Skeletal muscle tissue (tissue), 4 donors: ENCODE results near the gene FLYWCH2. TPM values are rescaled to one million over a fixed set of nuclear protein-coding genes. Genes with fewer than 3 reads are reported as not detected.
"Not testable (repeated sequence)": the region's sequence is repeated elsewhere in the genome, so short reads cannot be mapped to it uniquely, and the experiment has no call there.

Experiments
- H3K27ac ChIP-seq: one replicate; pipeline ENCODE4 v1.7.0; 2013; ENCODE audit warnings: mild to moderate bottlenecking, low read depth, low read length, inconsistent platforms
- H3K27me3 ChIP-seq, 3 donors: one replicate each; pipeline ENCODE4 v1.7.0; 2013; ENCODE audit warnings: low read length in 3 of 3; ENCODE audit not compliant: control insufficient read depth in 3 of 3, insufficient read depth in 3 of 3
- H3K36me3 ChIP-seq, 3 donors: one replicate each; pipeline ENCODE4 v1.7.0; 2013; ENCODE audit warnings: low read length in 3 of 3; ENCODE audit not compliant: control insufficient read depth in 3 of 3, insufficient read depth in 3 of 3
- H3K4me1 ChIP-seq, 3 donors: one replicate each; pipeline ENCODE4 v1.7.0; 2013; ENCODE audit warnings: low read length in 3 of 3, mild to moderate bottlenecking in 3 of 3; ENCODE audit not compliant: control insufficient read depth in 3 of 3, insufficient read depth in 3 of 3
- H3K4me3 ChIP-seq, 3 donors: one replicate each; pipeline ENCODE4 v1.7.0; 2013; ENCODE audit warnings: low read length in 3 of 3
- H3K9ac ChIP-seq, 3 donors: one replicate each; pipeline ENCODE4 v1.7.0; 2013; ENCODE audit warnings: low read length in 3 of 3, mild to moderate bottlenecking in 3 of 3, moderate library complexity in 2 of 3, low read depth in 1 of 3
- H3K9me3 ChIP-seq, 3 donors: one replicate each; pipeline ENCODE4 v1.7.0; 2013; ENCODE audit warnings: low read length in 3 of 3; ENCODE audit not compliant: control insufficient read depth in 3 of 3
- total RNA-seq: library from RNA; depleted of rRNA; stranded (reverse); fragments of >200 nt; gene quantifications from one replicate; pipeline ENCODE4 v1.2.3, GENCODE V29; 2014
- donor health status: Osteomylitis.

The FLYWCH2 gene
- total RNA-seq, 1 donor from 2014 or later, result 10.4 TPM

DNA sequence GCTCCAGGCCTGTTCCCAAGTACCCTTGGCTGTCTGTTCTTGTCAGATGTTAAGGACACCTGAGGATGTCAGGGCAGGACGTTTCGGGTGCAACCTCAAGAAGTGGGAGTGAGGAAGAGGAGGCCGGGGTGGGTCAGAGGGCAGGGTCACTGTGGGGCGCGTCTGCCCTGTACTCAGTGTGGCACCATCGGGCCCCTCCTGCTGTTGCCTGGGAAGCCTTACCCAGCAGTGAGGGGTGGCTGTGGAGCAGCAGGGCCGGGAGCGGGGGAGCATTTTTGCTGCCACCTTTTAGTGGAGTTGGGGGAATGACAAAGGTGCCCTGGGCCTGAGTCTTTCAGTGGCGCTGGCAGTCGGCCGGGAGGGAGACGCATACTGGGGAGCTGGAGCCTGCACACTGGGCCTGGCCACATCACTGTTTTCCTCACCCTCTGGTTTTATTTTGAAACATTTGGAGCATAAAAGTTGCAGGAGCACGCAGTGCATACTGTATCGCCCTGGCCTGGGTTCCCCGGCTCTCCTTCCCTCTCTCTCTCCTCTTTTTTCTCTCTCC lies 17.6 kb downstream of the FLYWCH2 start:
- H3K9ac ChIP-seq, result no peak overlapping the region
- H3K27me3 ChIP-seq, result no peaks in the 10 kb centered on the region
- H3K9me3 ChIP-seq, result no peaks in the 10 kb centered on the region
- no peak overlapping the region for H3K4me3 ChIP-seq
- peaks cover 5 to 14% (median 11%) of the 10 kb centered on the region in 3 donors for H3K4me1 ChIP-seq
- H3K27ac ChIP-seq, result no peak overlapping the region
- peaks cover 0 to 20% (median 4%) of the 10 kb centered on the region in 3 donors for H3K36me3 ChIP-seq

DNA sequence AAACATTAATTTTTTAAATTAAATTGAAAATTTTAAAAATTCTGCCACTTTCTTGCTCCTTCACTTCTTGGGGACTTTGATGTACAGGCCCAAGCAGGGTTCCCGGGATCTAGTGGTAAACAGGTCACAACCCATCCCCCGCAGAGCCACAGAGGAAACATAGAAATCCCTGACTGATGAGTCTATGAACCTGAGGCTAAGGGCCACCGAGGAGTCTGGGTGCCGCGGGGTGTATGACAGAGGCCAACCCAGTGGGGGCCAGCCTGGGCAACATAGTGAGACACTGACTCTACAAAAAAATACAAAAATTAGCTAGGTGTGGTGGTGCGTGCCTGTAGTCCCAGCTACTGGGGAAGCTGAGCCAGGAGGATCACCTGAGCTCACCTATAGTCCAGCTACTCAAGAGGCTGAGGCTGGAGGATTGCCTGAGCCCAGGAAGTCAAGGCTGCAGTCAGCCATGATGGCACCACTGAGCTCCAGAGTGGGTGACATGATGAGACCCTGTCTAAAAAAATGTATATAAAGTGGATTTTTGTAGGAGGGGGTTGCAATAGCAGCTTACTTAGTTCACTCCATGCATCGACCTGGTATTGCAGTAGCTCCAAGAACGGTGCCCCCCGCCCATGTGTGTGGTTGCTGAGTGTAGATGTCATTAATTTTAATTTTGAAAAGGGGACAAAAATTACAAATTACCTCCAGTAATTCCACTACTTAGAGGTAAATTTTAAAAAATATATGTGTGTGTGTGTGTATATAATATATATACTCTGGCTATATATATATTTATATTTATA lies 19.5 kb downstream of the FLYWCH2 start:
- Histone ChIP-seq H3K4me3 (no peak overlapping the region), H3K9ac (no peak overlapping the region)

DNA sequence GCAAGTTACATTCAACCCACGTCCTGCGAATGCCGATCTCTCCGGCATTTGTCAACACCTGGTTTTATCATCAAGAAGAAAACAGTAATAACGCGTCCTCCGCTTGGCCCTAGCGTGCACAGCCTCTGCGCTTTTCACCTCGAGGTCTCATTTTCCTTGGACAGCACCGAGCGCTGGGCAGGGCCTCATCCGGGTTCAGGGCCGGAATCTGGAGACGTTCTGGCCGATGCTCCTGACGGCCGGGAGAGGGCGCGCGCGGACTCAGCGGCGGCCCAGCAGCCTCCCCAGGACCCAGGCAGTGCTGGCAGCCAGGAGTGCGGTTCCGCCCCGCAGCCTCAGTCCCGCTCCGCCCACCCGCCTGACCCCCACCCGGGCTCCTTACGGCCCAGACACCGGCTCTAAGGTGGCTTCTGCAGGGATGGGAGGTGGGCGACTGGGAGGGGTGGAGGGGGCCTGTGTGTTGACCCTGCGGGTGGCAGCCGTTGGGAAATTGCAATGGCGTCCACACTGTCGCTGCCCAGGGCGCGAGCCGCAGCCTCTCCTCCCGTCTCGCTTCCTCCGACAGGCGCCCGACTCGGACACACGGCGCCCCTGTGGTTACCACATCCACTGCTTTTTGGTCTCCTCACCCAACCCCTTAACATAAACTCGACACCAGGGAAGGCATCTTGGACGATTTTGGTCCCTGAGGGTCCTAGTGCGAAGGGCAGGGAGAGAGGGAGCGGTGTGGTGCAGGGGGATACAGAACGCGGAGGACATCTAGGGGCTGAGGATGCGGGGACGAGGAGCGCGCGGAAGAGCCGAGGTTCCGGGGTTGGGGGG lies 21.3 kb downstream of the FLYWCH2 start:
- H3K4me3 ChIP-seq, result peak overlapping the region; percentile 80 to 95 (median 94)
- H3K9me3 ChIP-seq, result no peaks in the 10 kb centered on the region
- H3K27me3 ChIP-seq, result no peaks in the 10 kb centered on the region
- peaks cover 9 to 21% (median 18%) of the 10 kb centered on the region in 3 donors for H3K4me1 ChIP-seq
- no peaks in the 10 kb centered on the region for H3K36me3 ChIP-seq
- peak overlapping the region; percentile 85 to 93 (median 86) for H3K9ac ChIP-seq
- peak overlapping the region; percentile 78 for H3K27ac ChIP-seq

More for the DNA sequence above, 19.5 kb downstream of the FLYWCH2 start:
- H3K9me3 ChIP-seq, result no peaks in the 10 kb centered on the region
- peaks cover 0 to 8% (median 0%) of the 10 kb centered on the region in 3 donors for H3K36me3 ChIP-seq
- peaks cover 9 to 21% (median 18%) of the 10 kb centered on the region in 3 donors for H3K4me1 ChIP-seq
- H3K27me3 ChIP-seq, result no peaks in the 10 kb centered on the region
- no peak overlapping the region for H3K27ac ChIP-seq

DNA sequence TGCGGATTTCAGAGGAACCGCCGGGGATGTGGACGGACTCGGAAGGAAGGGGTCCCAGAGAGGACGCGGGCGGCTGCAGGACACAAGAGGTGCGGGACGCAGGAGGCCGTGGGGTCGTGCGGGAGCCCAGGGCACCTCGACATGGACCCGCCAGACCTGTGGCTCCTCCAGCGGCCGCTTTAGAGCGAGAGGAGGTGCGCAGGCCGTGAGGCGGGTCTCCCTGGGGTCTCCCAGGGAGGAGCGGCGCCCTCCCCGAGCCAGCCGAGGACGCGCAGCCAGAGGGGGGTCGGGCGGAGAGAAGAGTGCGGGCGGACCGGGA lies 21.9 kb downstream of the FLYWCH2 start:
- H3K36me3 ChIP-seq, result no peaks in the 10 kb centered on the region
- H3K4me1 ChIP-seq, result peaks cover 9 to 21% (median 18%) of the 10 kb centered on the region in 3 donors
- no peaks in the 10 kb centered on the region for H3K9me3 ChIP-seq
- no peaks in the 10 kb centered on the region for H3K27me3 ChIP-seq
- H3K4me3 ChIP-seq, result peak overlapping the region; percentile 80 to 95 (median 94)
- peak overlapping the region; percentile 78 for H3K27ac ChIP-seq
- peak overlapping the region; percentile 85 to 93 (median 86) for H3K9ac ChIP-seq

DNA sequence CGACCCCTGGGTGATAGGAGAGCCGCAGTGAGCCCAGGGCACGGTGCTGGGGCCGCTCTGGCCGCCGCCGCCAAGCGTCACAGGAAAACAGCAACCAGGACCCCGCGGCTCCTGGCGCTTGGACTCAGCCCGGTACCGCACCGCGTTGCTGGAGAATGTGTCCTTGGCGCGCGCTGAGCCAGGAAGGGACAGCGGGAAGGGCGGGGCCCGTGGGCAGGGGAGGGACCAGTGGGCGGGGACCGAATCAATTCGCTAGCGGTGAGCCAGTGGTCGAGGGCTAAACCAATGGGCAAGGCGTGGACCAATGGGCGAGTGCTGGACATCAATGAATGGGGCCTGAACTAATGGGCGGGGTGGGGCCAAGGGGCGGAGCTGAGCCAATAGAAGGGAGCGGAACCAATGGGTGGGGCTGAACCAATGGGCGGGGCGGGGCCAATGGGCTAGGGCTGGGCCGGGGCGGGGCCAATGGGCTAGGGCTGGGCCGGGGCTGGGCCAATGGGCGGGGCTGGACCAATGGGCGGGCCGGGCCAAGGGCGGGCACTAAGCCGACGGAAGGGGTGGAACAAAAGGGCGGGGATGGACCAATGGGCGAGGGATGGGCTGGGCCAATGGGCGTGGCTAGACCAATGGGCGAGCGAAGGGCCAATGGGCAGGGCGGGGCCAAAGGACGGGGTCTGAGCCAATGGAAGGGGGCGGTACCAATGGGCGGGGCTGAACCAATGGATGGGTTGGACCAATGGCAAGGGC lies 22.4 kb downstream of the FLYWCH2 start:
- H3K27ac ChIP-seq, result peak overlapping the region; percentile 78
- no peaks in the 10 kb centered on the region for H3K9me3 ChIP-seq
- no peaks in the 10 kb centered on the region for H3K36me3 ChIP-seq
- H3K9ac ChIP-seq, result peak overlapping the region; percentile 85 to 93 (median 86)
- H3K4me3 ChIP-seq, result peak overlapping the region; percentile 80 to 95 (median 94)
- H3K4me1 ChIP-seq, result peaks cover 9 to 21% (median 18%) of the 10 kb centered on the region in 3 donors
- H3K27me3 ChIP-seq, result no peaks in the 10 kb centered on the region

DNA sequence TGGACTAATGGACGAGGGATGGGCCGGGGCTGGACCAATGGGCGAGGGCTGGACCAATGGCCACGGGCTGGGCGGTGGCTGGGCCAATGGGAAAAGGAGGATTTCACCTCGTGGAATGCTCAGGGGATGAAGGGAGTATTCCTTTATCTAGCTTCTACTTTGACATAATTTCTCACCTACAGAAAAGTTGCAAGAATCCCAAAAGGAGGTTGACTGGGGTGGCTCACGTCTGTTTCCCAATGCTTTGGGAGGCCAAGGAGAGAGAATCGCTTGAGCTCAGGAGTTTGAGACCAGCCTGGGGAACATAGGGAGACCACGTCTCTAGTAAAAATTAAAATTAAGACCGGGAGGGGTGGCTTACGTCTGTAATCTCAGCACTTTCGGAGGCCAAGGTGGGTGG lies 23.0 kb downstream of the FLYWCH2 start:
- Histone ChIP-seq H3K27ac (peak overlapping the region; percentile 20), H3K4me1 (peaks cover 9 to 21% (median 18%) of the 10 kb centered on the region in 3 donors), H3K27me3 (no peaks in the 10 kb centered on the region), H3K36me3 (no peaks in the 10 kb centered on the region), H3K9me3 (no peaks in the 10 kb centered on the region), H3K4me3 (peak overlapping the region in 1 of 3 donors; percentile 17), H3K9ac (no peak overlapping the region)

DNA sequence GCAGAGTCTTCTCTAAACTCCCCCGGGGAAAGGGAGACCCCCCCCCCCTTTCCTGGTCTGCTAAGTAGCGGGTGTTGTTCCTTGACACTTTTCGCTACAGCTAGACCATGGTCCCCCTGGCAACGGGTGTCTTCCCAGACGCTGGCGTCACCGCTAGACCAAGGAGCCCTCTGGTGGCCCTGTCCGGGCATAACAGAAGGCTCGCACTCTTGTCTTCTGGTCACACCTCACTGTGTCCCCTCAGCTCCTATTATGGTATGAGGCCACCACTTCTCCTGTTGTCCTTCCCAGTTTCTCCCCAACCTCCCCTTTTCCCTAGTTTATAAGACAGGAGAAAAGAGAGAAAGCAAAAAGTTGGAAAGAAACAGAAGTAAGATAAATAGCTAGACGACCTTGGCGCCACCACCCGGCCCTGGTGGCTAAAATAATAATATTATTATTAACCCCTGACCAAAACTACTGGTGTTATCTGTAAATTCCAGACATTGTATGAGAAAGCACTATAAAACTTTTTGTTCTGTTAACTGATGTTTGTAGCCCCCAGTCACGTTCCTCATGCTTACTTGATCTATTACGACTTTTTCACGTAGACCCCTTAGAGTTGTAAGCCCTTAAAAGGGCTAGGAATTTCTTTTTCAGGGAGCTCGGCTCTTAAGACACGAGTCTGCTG lies 24.2 kb downstream of the FLYWCH2 start:
- peaks cover 12 to 24% (median 22%) of the 10 kb centered on the region in 3 donors for H3K4me1 ChIP-seq
- H3K4me3 ChIP-seq, H3K9ac ChIP-seq, H3K27me3 ChIP-seq, H3K9me3 ChIP-seq, H3K36me3 ChIP-seq, H3K27ac ChIP-seq: not testable (repeated sequence)

DNA sequence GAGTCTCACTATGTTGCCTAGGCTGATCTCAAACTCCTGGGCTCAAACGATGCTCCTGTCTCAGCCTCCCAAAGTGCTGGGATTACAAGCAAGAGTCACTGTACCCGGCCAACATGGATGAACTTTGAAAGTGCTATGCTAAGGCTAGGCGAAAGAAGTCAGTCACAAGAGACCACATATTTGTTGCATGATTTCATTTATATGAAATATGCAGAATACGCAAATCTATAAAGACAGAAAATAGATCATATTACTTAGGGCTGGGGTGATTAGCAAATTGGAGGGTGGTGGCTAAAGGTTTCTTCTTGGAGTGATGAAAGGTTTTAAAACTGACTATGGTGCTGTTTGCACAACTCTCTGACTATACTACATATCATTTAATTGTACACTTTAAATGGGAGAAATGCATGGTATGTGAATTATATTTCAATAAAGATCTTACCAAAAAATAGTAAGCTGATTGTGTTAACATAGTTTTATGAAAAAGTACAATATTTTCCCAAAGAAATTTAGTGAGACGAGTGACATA lies 27.5 kb downstream of the FLYWCH2 start:
- peaks cover 19 to 34% (median 24%) of the 10 kb centered on the region in 3 donors for H3K4me1 ChIP-seq
- H3K27me3 ChIP-seq, result no peaks in the 10 kb centered on the region
- H3K36me3 ChIP-seq, result peaks cover 5 to 8% (median 6%) of the 10 kb centered on the region in 3 donors
- no peak overlapping the region for H3K9ac ChIP-seq
- H3K4me3 ChIP-seq, result no peak overlapping the region
- H3K27ac ChIP-seq, result no peak overlapping the region
- H3K9me3 ChIP-seq, result no peaks in the 10 kb centered on the region
